ENCODE data around the gene CWC27. TPM values are rescaled to one million over a fixed set of nuclear protein-coding genes. Genes with fewer than 3 reads are reported as not detected.

The CWC27 gene
- total and polyA plus RNA-seq, 9 of the 15 experiments (the other 6 are each of a cell fraction or from before 2014, with no cell fraction given), result 19.7 to 49.3 (median 38.3) TPM

DNA sequence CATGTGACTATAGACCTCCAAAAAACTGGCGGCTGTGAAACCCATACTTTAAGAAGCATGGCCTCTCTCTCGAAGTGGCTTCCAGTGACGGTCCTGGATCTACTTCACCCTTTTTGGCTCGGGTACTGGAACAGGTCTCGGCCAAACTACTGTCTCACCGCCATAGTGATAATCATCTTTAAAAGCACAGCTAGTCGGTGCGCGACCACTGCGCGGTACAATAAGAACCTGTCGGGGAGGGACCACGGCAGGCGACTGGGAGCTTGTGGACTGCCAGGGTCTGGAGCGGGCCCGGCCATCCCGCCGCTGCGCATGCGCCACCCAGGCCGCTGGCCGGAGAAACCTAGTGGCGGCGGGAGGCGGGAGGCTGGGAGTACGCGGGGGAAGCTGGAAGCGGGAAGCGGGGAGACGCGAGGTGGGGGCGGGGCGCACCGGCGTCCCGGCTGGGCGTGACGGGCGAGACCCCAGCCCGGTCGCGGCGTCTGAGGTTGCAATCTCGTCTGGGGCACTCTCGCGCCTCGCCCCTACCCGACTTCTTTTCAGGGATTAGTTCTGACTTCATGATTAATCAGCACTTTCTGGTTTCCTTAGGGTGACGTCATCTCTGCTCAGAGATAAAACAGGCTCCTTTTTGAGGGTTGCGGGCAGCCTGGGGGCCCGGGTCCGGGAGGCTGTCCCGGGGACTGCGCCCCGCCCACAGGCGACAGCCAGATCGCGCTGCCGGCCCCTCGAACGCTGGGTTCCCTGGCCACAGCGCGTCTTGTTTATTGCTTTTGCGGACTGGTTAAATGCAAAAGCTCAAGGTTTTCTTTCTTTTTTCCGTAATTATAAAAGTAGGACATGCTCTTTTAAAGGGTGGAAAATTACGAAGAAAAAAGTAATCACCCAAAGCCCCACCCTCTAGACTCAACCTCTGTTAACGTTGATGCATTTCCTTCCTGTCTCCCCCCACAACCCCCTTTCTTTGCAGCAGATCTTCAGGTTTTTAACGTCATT, 266.8 kb downstream of the CWC27 start (continued):
- TF ChIP-seq, protein P1, sequence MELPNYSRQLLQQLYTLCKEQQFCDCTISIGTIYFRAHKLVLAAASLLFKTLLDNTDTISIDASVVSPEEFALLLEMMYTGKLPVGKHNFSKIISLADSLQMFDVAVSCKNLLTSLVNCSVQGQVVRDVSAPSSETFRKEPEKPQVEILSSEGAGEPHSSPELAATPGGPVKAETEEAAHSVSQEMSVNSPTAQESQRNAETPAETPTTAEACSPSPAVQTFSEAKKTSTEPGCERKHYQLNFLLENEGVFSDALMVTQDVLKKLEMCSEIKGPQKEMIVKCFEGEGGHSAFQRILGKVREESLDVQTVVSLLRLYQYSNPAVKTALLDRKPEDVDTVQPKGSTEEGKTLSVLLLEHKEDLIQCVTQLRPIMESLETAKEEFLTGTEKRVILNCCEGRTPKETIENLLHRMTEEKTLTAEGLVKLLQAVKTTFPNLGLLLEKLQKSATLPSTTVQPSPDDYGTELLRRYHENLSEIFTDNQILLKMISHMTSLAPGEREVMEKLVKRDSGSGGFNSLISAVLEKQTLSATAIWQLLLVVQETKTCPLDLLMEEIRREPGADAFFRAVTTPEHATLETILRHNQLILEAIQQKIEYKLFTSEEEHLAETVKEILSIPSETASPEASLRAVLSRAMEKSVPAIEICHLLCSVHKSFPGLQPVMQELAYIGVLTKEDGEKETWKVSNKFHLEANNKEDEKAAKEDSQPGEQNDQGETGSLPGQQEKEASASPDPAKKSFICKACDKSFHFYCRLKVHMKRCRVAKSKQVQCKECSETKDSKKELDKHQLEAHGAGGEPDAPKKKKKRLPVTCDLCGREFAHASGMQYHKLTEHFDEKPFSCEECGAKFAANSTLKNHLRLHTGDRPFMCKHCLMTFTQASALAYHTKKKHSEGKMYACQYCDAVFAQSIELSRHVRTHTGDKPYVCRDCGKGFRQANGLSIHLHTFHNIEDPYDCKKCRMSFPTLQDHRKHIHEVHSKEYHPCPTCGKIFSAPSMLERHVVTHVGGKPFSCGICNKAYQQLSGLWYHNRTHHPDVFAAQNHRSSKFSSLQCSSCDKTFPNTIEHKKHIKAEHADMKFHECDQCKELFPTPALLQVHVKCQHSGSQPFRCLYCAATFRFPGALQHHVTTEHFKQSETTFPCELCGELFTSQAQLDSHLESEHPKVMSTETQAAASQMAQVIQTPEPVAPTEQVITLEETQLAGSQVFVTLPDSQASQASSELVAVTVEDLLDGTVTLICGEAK (IDR thresholded peaks at IDR 0.05), result peak; percentile 57
- TF ChIP-seq, protein P1 (CRISPR knock-in tag; IDR thresholded peaks at IDR 0.05), result no peak
- TF ChIP-seq SETDB1 (IDR thresholded peaks at IDR 0.05; ENCODE audit: low read length), result no peak
- peak; percentile 82 for TF ChIP-seq NCOA1 (IDR thresholded peaks at IDR 0.05; ENCODE audit: low read depth)
- no peak for TF ChIP-seq TAF7 (tag; IDR thresholded peaks at IDR 0.05)
- TF ChIP-seq TOE1 (IDR thresholded peaks at IDR 0.05; ENCODE audit: borderline replicate concordance), result no peak
- TF ChIP-seq TOE1 (CRISPR knock-in tag; IDR thresholded peaks at IDR 0.05; ENCODE audit: borderline replicate concordance, low read depth), result no peak
- TF ChIP-seq, protein P2, sequence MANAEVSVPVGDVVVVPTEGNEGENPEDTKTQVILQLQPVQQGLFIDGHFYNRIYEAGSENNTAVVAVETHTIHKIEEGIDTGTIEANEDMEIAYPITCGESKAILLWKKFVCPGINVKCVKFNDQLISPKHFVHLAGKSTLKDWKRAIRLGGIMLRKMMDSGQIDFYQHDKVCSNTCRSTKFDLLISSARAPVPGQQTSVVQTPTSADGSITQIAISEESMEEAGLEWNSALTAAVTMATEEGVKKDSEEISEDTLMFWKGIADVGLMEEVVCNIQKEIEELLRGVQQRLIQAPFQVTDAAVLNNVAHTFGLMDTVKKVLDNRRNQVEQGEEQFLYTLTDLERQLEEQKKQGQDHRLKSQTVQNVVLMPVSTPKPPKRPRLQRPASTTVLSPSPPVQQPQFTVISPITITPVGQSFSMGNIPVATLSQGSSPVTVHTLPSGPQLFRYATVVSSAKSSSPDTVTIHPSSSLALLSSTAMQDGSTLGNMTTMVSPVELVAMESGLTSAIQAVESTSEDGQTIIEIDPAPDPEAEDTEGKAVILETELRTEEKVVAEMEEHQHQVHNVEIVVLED (CRISPR knock-in tag; IDR thresholded peaks at IDR 0.05), result no peak
- peak; percentile 65; the same call in 1 of the 2 replicates for TF ChIP-seq SP1 (CRISPR knock-in tag; IDR thresholded peaks at IDR 0.05)
- peak; percentile 75; the same call in 1 of the 2 replicates for TF ChIP-seq ZNF589 (CRISPR knock-in tag; IDR thresholded peaks at IDR 0.05; ENCODE audit: low read depth)
- TF ChIP-seq FOXK2 (conservative IDR thresholded peaks at IDR 0.05 in 1 of 2, IDR thresholded peaks at IDR 0.05 in 1 of 2; ENCODE audit: low read depth in 2 of 2), result peak in 1 of 2 experiments; percentile 11; a peak in 1 of 4 replicates
- TF ChIP-seq, protein P3, sequence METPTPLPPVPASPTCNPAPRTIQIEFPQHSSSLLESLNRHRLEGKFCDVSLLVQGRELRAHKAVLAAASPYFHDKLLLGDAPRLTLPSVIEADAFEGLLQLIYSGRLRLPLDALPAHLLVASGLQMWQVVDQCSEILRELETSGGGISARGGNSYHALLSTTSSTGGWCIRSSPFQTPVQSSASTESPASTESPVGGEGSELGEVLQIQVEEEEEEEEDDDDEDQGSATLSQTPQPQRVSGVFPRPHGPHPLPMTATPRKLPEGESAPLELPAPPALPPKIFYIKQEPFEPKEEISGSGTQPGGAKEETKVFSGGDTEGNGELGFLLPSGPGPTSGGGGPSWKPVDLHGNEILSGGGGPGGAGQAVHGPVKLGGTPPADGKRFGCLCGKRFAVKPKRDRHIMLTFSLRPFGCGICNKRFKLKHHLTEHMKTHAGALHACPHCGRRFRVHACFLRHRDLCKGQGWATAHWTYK (CRISPR knock-in tag; IDR thresholded peaks at IDR 0.05), result no peak; the same call in none of the 2 replicates
- peak; percentile 62; the same call in 1 of the 2 replicates for TF ChIP-seq PHF21A (IDR thresholded peaks at IDR 0.05; ENCODE audit: borderline replicate concordance, low read depth)

Data from K562 (cell line).